Urinary bladder (tissue), 4 donors: Measurements from ENCODE around the gene MBD3L2. TPM values are rescaled to one million over a fixed set of nuclear protein-coding genes. Genes with fewer than 3 reads are reported as not detected.
"Not testable (repeated sequence)": the region's sequence is repeated elsewhere in the genome, so short reads cannot be mapped to it uniquely, and the experiment has no call there.

Source experiments
- DNase-seq: peaks from one replicate; pipeline ENCODE4 v3.0.0-alpha.2; 2015; ENCODE audit errors: extremely low spot score
- H3K27ac ChIP-seq: one replicate; pipeline ENCODE4 v1.5.1; 2013; ENCODE audit warnings: low read depth, mild to moderate bottlenecking, moderate library complexity
- H3K36me3 ChIP-seq: one replicate; pipeline ENCODE4 v1.6.1; 2013; ENCODE audit warnings: mild to moderate bottlenecking, moderate library complexity; ENCODE audit not compliant: insufficient read depth
- H3K4me1 ChIP-seq: one replicate; pipeline ENCODE4 v1.6.1; 2013; ENCODE audit warnings: mild to moderate bottlenecking, moderate library complexity; ENCODE audit not compliant: insufficient read depth
- H3K4me3 ChIP-seq: one replicate; pipeline ENCODE4 v1.5.1; 2013; ENCODE audit warnings: low read depth, low read length
- WGBS: extraction: QIAGEN DNeasy Blood & Tissue Kit; methylation state at CpG from one replicate; pipeline ENCODE4 v1.1.7; 2013; 5-methylcytosine and 5-hydroxymethylcytosine counted together
- polyA plus RNA-seq: library from polyadenylated mRNA; stranded (reverse); fragments of 200-250 nt; gene quantifications from one replicate; pipeline ENCODE4 v1.2.3, GENCODE V29; 2013
- total RNA-seq: library from RNA; depleted of rRNA; stranded (reverse); fragments of >200 nt; gene quantifications from one replicate; pipeline ENCODE4 v1.2.3, GENCODE V29; 2014
- donor health status: healthy with polysubstance abuse.
- donor health status: healthy.

Gene MBD3L2
- total and polyA plus RNA-seq, 2 donors = not detected

- not testable (repeated sequence) for H3K27ac ChIP-seq, DNase-seq, H3K4me1 ChIP-seq, H3K4me3 ChIP-seq, H3K36me3 ChIP-seq
- no CpG with 5 or more reads among the region's 2 CpGs for whole genome bisulfite sequencing
Observed at GRCh38 chr19:7041563-7041962, 7.6 kb upstream of the MBD3L2 start.

- H3K27ac ChIP-seq, H3K36me3 ChIP-seq, H3K4me3 ChIP-seq, DNase-seq, H3K4me1 ChIP-seq: not testable (repeated sequence)
- WGBS = 94% methylated on average over 2 of the region's 5 CpGs
Observed at GRCh38 chr19:7051421-7051820, 2.3 kb downstream of the MBD3L2 start.

- 86% methylated on average over 7 of the region's 7 CpGs for WGBS
- H3K36me3 ChIP-seq, H3K4me1 ChIP-seq, H3K27ac ChIP-seq, DNase-seq, H3K4me3 ChIP-seq: not testable (repeated sequence)
Observed at GRCh38 chr19:7052896-7053295, 3.8 kb downstream of the MBD3L2 start.

- WGBS = 97% methylated on average over 12 of the region's 14 CpGs
- not testable (repeated sequence) for H3K27ac ChIP-seq, DNase-seq, H3K4me1 ChIP-seq, H3K36me3 ChIP-seq, H3K4me3 ChIP-seq
Observed at GRCh38 chr19:7054635-7055368, 5.7 kb downstream of the MBD3L2 start.

GRCh38 chr19:7055679-7056078 is 6.6 kb downstream of the MBD3L2 start:
- H3K36me3 ChIP-seq, H3K4me1 ChIP-seq: not testable (repeated sequence)

GRCh38 chr19:7056371-7056770 is 7.2 kb downstream of the MBD3L2 start:
- not testable (repeated sequence) for DNase-seq, H3K27ac ChIP-seq, H3K4me1 ChIP-seq, H3K36me3 ChIP-seq, H3K4me3 ChIP-seq
- WGBS = 87% methylated on average over 8 of the region's 16 CpGs

More at GRCh38 chr19:7055679-7056078, 6.6 kb downstream of the MBD3L2 start:
- H3K27ac ChIP-seq, H3K4me3 ChIP-seq, DNase-seq: not testable (repeated sequence)
- WGBS = 92% methylated on average over 12 of the region's 14 CpGs

GRCh38 chr19:7058576-7058975 is 9.5 kb downstream of the MBD3L2 start, which contains the start of gene MBD3L3:
Gene MBD3L3, minus strand, starts transcription at chr19:7058676. Its CDS starts 71 bp downstream, at chr19:7058605.
- not testable (repeated sequence) for H3K4me3 ChIP-seq, H3K36me3 ChIP-seq, H3K4me1 ChIP-seq, DNase-seq, H3K27ac ChIP-seq
- WGBS = no CpG with 5 or more reads among the region's 8 CpGs

GRCh38 chr19:7059977-7060376 is 10.9 kb downstream of the MBD3L2 start:
- not testable (repeated sequence) for H3K27ac ChIP-seq, H3K4me1 ChIP-seq, H3K4me3 ChIP-seq, H3K36me3 ChIP-seq, DNase-seq
- WGBS = 57% methylated on average over 1 of the region's 2 CpGs

GRCh38 chr19:7063339-7063738 is 14.2 kb downstream of the MBD3L2 start:
- DNase-seq = no peak
- no peak overlapping the region for H3K27ac ChIP-seq
- H3K4me3 ChIP-seq = no peak overlapping the region
- no peaks in the 10 kb centered on the region for H3K36me3 ChIP-seq
- WGBS = 81% methylated on average over 4 of the region's 4 CpGs
- no peaks in the 10 kb centered on the region for H3K4me1 ChIP-seq

- no peak overlapping the region for H3K27ac ChIP-seq
- H3K4me1 ChIP-seq = no peaks in the 10 kb centered on the region
- 92% methylated on average over 9 of the region's 9 CpGs for WGBS
Observed at GRCh38 chr19:7063764-7064418, 14.8 kb downstream of the MBD3L2 start.

GRCh38 chr19:7067122-7067521 is 18.0 kb downstream of the MBD3L2 start:
- not testable (repeated sequence) for H3K27ac ChIP-seq, H3K36me3 ChIP-seq, DNase-seq, H3K4me3 ChIP-seq, H3K4me1 ChIP-seq
- WGBS = 50% methylated on average over 13 of the region's 13 CpGs

More at GRCh38 chr19:7063764-7064418, 14.8 kb downstream of the MBD3L2 start:
- no peak for DNase-seq
- H3K36me3 ChIP-seq = no peaks in the 10 kb centered on the region
- H3K4me3 ChIP-seq = no peak overlapping the region

- no peak for DNase-seq
- Histone ChIP-seq H3K36me3 (peaks cover 8% of the 10 kb centered on the region), H3K4me3 (no peak overlapping the region), H3K27ac (no peak overlapping the region), H3K4me1 (no peaks in the 10 kb centered on the region)
- WGBS = 89% methylated on average over 2 of the region's 2 CpGs
Observed at GRCh38 chr19:7067716-7068115, 18.6 kb downstream of the MBD3L2 start.

GRCh38 chr19:7068599-7068998 is 19.5 kb downstream of the MBD3L2 start:
- DNase-seq = no peak
- no peak overlapping the region for H3K27ac ChIP-seq
- WGBS = 86% methylated on average over 6 of the region's 6 CpGs
- H3K36me3 ChIP-seq = peaks cover 12% of the 10 kb centered on the region
- H3K4me3 ChIP-seq = no peak overlapping the region
- H3K4me1 ChIP-seq = no peaks in the 10 kb centered on the region
